GM23248 (cell line): ENCODE measurements around the gene VARS2. TPM values are rescaled to one million over a fixed set of nuclear protein-coding genes. Genes with fewer than 3 reads are reported as not detected.
A peak's percentile ranks its signal among the peaks of the same experiment; 100 is the strongest.
"Not testable (repeated sequence)": the region's sequence is repeated elsewhere in the genome, so short reads cannot be mapped to it uniquely, and the experiment has no call there.

Source experiments
- DNase-seq: peaks from one replicate; pipeline ENCODE4 v3.0.0-alpha.2; 2015
- H2AFZ ChIP-seq: fragments of 200-600 bp; sonication (generic); 2 replicates; pipeline ENCODE4 v1.6.1; 2016; ENCODE audit warnings: antibody characterized with exemption
- H3F3A ChIP-seq: fragments of 200-600 bp; sonication (generic); 2 replicates; pipeline ENCODE4 v1.6.1; 2016; ENCODE audit warnings: mild to moderate bottlenecking, antibody characterized with exemption, mixed run types; ENCODE audit not compliant: insufficient read depth
- H3K27ac ChIP-seq: fragments of 200-600 bp; sonication (generic); 2 replicates; pipeline ENCODE4 v1.5.1; 2016; ENCODE audit warnings: mild to moderate bottlenecking
- H3K27me3 ChIP-seq: fragments of 200-600 bp; sonication (generic); replicated peaks from 2 replicates; pipeline ENCODE4 v1.6.1; 2016; ENCODE audit warnings: mild to moderate bottlenecking; ENCODE audit not compliant: insufficient read depth
- H3K36me3 ChIP-seq: fragments of 200-600 bp; sonication (generic); 2 replicates; pipeline ENCODE4 v1.6.1; 2016; ENCODE audit warnings: low read depth, mild to moderate bottlenecking
- H3K4me1 ChIP-seq: fragments of 200-600 bp; sonication (generic); 2 replicates; pipeline ENCODE4 v1.6.1; 2016; ENCODE audit warnings: mild to moderate bottlenecking; ENCODE audit not compliant: insufficient read depth
- H3K4me2 ChIP-seq: fragments of 200-600 bp; sonication (generic); one replicate; pipeline ENCODE4 v1.6.1; 2016; ENCODE audit warnings: mild to moderate bottlenecking; ENCODE audit not compliant: unreplicated experiment
- H3K4me3 ChIP-seq: fragments of 200-600 bp; sonication (generic); 2 replicates; pipeline ENCODE4 v1.5.1; 2016; ENCODE audit warnings: mild to moderate bottlenecking
- H3K79me2 ChIP-seq: fragments of 200-600 bp; sonication (generic); 2 replicates; pipeline ENCODE4 v1.6.1; 2016; ENCODE audit warnings: mild to moderate bottlenecking; ENCODE audit not compliant: insufficient read depth
- H3K9ac ChIP-seq: fragments of 200-600 bp; sonication (generic); 2 replicates; pipeline ENCODE4 v1.6.1; 2016; ENCODE audit warnings: mild to moderate bottlenecking
- H3K9me2 ChIP-seq: fragments of 200-600 bp; sonication (generic); 2 replicates; pipeline ENCODE4 v1.6.1; 2016; ENCODE audit warnings: mixed run types, mild to moderate bottlenecking, moderate library complexity; ENCODE audit not compliant: insufficient read depth
- H3K9me3 ChIP-seq: fragments of 200-600 bp; sonication (generic); one replicate; pipeline ENCODE4 v1.6.1; 2017; ENCODE audit warnings: low read depth
- H4K20me1 ChIP-seq: fragments of 200-600 bp; sonication (generic); 2 replicates; pipeline ENCODE4 v1.6.0; 2016; ENCODE audit not compliant: insufficient read depth
- EZH2 ChIP-seq: fragments of 200-600 bp; sonication (generic); IDR thresholded peaks from 2 replicates; pipeline ENCODE4 v1.6.1; 2018; ENCODE audit warnings: antibody characterized with exemption, mild to moderate bottlenecking; ENCODE audit not compliant: insufficient read depth, poor library complexity, severe bottlenecking
- EZH2phosphoT487 ChIP-seq: fragments of 200-600 bp; sonication (generic); IDR thresholded peaks from 2 replicates; pipeline ENCODE4 v1.6.1; 2018; ENCODE audit warnings: antibody characterized with exemption, moderate library complexity, mild to moderate bottlenecking, low read depth; ENCODE audit not compliant: insufficient read depth
- WGBS, 2 experiments: methylation state at CpG; one replicate each; pipeline ENCODE4 v1.1.6; 2015 to 2017; ENCODE audit warnings: low lambda C conversion rate in 2 of 2, low coverage in 1 of 2; ENCODE audit errors: missing lambda C conversion rate in 2 of 2; 5-methylcytosine and 5-hydroxymethylcytosine counted together
- in situ Hi-C: fragments of 300-500 bp; cut with MboI; formaldehyde crosslinking; loops from 2 replicates; pipeline ENCODE4 v1.15.0; 2020
- polyA plus RNA-seq: library from polyadenylated mRNA; unstranded; fragments of >200 nt; fragmentation: Nextera tagmentation; extraction: Ambion mirVana; gene quantifications from 2 replicates; pipeline ENCODE4 v1.2.1, GENCODE V29; 2016
- total RNA-seq: library from RNA; depleted of rRNA; stranded (reverse); fragments of >200 nt; shearing (Covaris generic); gene quantifications from 2 replicates; pipeline ENCODE4 v1.2.3, GENCODE V29; 2014; rRNA removed

VARS2 gene
- total RNA-seq = 11.9 and 20.8 TPM in 2 replicates
- 8.5 and 9.9 TPM in 2 replicates for polyA plus RNA-seq

DNA sequence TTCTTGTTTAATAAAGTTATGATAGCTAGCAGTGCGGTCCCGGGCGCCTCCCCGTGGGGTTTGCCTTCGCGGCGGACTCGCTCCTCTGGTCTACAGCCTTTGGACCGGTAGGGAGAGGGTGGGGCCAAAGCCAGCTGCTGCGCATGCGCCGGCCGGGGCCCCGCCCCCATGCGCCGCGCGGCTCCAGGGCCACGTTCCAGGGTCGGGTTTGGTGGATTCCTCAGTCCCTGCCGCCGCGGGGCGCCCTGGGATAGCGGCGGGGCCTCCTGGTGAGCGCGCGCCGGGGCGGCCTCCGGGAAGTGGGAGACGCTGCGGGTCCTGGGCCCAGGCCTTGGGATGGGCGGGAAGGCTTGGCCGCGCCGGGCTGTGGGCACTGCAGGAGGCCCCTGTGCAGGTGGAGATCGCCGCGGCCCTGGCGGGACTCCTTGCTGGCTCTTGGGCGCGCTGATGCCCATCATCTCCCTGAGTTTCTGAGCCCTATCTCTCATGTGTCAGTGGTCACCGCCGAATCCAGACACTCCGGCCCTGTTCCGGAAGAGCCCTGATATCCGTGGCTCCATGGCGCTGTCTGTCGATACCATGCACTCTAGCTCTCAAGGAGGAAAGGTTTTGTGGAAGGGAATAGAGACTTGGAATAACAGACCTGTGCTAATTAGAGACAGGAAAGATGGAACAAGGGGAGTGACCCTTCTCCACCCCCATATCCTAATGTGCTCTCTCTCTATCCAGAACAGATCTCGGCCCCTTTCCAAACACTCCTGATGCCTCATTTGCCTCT lies at the start of gene VARS2:
Gene VARS2 (plus strand): TSS at position 163 of the 778 bp plus-strand sequence. CDS start 599 bp downstream, at position 762.
- H3K36me3 ChIP-seq = 0 out of 2 replicates have a peak, but pooled peaks cover 3% of the 10 kb centered on the region
- in situ Hi-C loops = loop anchor here (10.0 kb wide), 1 partner anchor 161 kb away; no protein-coding TSS in a partner anchor

DNA sequence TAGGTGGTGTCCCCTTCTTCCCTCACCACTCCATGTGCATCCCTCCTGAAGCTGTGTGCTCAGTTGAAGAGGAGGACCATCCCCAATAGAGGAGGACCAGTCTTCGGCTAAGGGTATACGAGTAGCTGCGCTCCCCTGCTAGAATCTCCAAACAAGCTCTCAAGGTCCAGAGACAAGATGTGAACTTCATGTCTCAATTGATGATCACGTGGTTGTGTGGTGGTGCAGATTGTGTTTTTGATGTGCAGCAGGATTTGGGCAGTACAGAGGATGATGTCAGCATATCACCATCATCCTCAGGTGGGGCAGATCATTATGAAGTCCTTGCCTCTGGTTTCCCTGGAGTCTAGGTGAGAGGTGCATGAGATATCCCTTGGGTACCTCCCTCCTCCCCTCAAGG lies 49.7 kb upstream of the VARS2 start:
- Histone ChIP-seq H3K4me2 (no peak overlapping the region), H3K9me2 (no peaks in the 10 kb centered on the region), H3K9me3 (no peaks in the 10 kb centered on the region), H3K27ac (no peak overlapping the region), H3K36me3 (no peaks in the 10 kb centered on the region), H3K4me1 (no peaks in the 10 kb centered on the region), H4K20me1 (no peaks in the 10 kb centered on the region), H3K9ac (no peak overlapping the region), H3K4me3 (no peak overlapping the region), H3F3A (no peaks in the 10 kb centered on the region), H2AFZ (no peak overlapping the region), H3K27me3 (0 out of 2 replicates have a peak, but pooled peaks cover 11% of the 10 kb centered on the region), H3K79me2 (no peaks in the 10 kb centered on the region)
- DNase-seq = no peak
- in situ Hi-C loops = no loop called here
- WGBS, 2 experiments = 83 to 85% methylated on average over 4 of the region's 4 CpGs
- no peak for TF ChIP-seq EZH2
- TF ChIP-seq EZH2phosphoT487 = no peak

More for the DNA sequence above, at the start of gene VARS2:
- 1 to 2% methylated on average over 29 to 52 of the region's 52 CpGs for WGBS, 2 experiments
- Histone ChIP-seq H3K4me3 (peak within 1 kb of the TSS; percentile 74), H3K9me3 (no peaks in the 10 kb centered on the region), H3K4me1 (peaks cover 2% of the 10 kb centered on the region; the same call in 1 of the 2 replicates), H3K79me2 (peaks cover 8% of the 10 kb centered on the region), H3K4me2 (peak within 1 kb of the TSS; percentile 77), H3F3A (peaks cover 12% of the 10 kb centered on the region), H3K9ac (peak within 1 kb of the TSS; percentile 90), H4K20me1 (no peaks in the 10 kb centered on the region), H3K27me3 (no peaks in the 10 kb centered on the region), H3K9me2 (no peaks in the 10 kb centered on the region), H2AFZ (peak within 1 kb of the TSS; percentile 84), H3K27ac (peak within 1 kb of the TSS; percentile 72)
- TF ChIP-seq EZH2 (no peak), EZH2phosphoT487 (no peak)
- peak; percentile 93 for DNase-seq

DNA sequence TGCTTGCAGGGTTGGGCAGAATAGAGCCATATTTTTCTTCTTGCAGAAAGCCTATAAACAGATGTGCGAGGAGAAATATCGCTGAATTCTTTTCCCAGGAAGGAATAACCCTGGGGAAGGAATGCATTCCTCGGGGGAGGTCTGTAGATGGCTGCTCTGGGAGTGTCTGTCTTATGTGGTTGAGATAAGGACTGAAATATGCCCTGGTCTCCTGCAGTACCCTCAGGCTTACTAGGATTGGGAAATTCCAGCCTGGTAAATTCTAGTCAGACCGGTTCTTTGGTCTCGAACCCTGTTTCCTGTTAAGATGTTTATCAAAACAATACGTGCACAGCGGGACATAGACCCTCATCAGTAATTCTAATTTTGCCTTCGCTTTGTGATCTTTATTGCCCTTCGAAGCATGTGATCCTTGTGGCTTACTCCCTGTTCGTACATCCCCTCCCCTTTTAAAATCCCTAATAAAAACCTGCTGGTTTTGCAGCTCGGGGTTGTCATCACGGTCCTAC lies 44.7 kb upstream of the VARS2 start:
- H3K27ac ChIP-seq, H3K4me3 ChIP-seq, H3K4me1 ChIP-seq, H3K4me2 ChIP-seq, H3K27me3 ChIP-seq, H3K36me3 ChIP-seq, DNase-seq, H3F3A ChIP-seq, H3K9me2 ChIP-seq, H3K79me2 ChIP-seq, H3K9me3 ChIP-seq, H2AFZ ChIP-seq, H4K20me1 ChIP-seq, in situ Hi-C loops, H3K9ac ChIP-seq: not testable (repeated sequence)
- WGBS, 2 experiments = 33 to 35% methylated on average over 12 of the region's 12 CpGs

DNA sequence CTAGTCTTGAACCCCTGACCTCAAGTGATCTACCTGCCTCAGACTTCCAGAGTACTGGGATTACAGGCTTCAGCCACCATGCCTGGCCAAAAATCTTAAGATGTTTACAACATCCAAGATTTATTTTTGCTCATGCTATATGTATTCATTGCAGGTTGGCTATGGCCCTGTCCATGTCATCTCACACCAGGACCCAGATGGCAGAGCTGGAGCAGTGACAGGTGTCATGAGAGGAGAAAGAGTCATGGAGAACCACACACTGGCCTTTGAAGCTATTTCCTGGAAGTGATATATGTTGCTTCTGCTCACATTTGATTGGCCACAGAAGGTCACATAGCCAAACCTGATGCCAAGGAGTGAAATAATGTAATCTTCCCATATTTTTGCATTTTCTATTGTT lies 43.5 kb upstream of the VARS2 start:
- no peaks in the 10 kb centered on the region for H3F3A ChIP-seq
- H3K9ac ChIP-seq = no peak overlapping the region
- in situ Hi-C loops = loop anchor here (10.0 kb wide), 1 partner anchor 136 kb away; no protein-coding TSS in a partner anchor
- no peaks in the 10 kb centered on the region for H3K9me2 ChIP-seq
- DNase-seq = no peak
- H3K9me3 ChIP-seq = no peaks in the 10 kb centered on the region
- 0 out of 2 replicates have a peak, but pooled peaks cover 5% of the 10 kb centered on the region for H3K27me3 ChIP-seq
- no peak for TF ChIP-seq EZH2phosphoT487
- TF ChIP-seq EZH2 = no peak
- no peaks in the 10 kb centered on the region for H3K4me1 ChIP-seq
- no peaks in the 10 kb centered on the region for H4K20me1 ChIP-seq
- H3K36me3 ChIP-seq = no peaks in the 10 kb centered on the region
- no peak overlapping the region for H3K4me2 ChIP-seq
- no peak overlapping the region for H2AFZ ChIP-seq
- H3K4me3 ChIP-seq = no peak overlapping the region
- no peak overlapping the region for H3K27ac ChIP-seq
- H3K79me2 ChIP-seq = no peaks in the 10 kb centered on the region
